ENCODE measurements around the gene TAF3.
"Not testable (repeated sequence)": the region's sequence is repeated elsewhere in the genome, so short reads cannot be mapped to it uniquely, and the experiment has no call there.

The TAF3 gene, protein sequence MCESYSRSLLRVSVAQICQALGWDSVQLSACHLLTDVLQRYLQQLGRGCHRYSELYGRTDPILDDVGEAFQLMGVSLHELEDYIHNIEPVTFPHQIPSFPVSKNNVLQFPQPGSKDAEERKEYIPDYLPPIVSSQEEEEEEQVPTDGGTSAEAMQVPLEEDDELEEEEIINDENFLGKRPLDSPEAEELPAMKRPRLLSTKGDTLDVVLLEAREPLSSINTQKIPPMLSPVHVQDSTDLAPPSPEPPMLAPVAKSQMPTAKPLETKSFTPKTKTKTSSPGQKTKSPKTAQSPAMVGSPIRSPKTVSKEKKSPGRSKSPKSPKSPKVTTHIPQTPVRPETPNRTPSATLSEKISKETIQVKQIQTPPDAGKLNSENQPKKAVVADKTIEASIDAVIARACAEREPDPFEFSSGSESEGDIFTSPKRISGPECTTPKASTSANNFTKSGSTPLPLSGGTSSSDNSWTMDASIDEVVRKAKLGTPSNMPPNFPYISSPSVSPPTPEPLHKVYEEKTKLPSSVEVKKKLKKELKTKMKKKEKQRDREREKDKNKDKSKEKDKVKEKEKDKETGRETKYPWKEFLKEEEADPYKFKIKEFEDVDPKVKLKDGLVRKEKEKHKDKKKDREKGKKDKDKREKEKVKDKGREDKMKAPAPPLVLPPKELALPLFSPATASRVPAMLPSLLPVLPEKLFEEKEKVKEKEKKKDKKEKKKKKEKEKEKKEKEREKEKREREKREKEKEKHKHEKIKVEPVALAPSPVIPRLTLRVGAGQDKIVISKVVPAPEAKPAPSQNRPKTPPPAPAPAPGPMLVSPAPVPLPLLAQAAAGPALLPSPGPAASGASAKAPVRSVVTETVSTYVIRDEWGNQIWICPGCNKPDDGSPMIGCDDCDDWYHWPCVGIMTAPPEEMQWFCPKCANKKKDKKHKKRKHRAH

DNA sequence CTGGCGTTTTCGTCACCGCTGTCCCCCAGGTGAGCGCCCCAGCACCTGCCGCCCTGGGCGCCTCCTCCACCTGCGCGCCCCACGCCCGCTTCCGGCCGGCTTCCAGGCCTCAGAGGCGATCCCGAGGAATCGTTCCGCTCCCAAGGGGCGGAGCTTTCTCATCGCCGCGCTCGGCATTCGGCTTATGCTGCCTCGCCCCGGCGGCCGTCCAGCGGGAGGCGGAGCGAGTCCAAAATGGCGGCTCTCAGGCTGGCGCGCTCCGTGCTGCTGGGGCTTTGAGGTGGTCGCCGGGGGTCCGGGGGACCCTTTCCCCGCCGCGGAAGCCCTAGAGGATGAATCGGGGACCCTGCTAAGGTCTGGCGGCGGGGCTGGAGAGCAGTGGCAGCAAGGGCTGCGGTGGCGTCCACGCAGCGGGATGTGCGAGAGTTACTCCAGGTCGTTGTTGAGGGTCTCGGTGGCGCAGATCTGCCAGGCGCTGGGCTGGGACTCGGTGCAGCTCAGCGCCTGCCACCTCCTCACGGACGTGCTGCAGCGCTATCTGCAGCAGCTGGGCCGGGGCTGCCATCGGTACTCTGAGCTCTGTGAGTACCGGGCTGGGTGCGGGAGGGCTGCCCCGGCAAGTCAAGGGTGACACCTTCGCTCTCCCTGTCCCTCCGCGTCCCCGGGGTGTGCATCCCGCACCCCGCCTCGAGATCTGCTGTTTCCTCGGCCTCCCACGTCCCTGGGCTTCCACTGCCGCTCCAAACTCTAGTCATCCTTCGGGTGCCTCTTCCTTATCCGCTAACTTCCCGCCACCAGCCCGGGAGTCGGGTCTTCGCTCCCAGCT lies at the start of gene TAF3:
Gene TAF3, plus strand, starts transcription at position 211 of the 826 bp plus-strand sequence. Its CDS starts 205 bp downstream, at position 416.
- DNase-seq (ENCODE audit: low read depth in 2 of 2), result peak; percentile 86 to 89

DNA sequence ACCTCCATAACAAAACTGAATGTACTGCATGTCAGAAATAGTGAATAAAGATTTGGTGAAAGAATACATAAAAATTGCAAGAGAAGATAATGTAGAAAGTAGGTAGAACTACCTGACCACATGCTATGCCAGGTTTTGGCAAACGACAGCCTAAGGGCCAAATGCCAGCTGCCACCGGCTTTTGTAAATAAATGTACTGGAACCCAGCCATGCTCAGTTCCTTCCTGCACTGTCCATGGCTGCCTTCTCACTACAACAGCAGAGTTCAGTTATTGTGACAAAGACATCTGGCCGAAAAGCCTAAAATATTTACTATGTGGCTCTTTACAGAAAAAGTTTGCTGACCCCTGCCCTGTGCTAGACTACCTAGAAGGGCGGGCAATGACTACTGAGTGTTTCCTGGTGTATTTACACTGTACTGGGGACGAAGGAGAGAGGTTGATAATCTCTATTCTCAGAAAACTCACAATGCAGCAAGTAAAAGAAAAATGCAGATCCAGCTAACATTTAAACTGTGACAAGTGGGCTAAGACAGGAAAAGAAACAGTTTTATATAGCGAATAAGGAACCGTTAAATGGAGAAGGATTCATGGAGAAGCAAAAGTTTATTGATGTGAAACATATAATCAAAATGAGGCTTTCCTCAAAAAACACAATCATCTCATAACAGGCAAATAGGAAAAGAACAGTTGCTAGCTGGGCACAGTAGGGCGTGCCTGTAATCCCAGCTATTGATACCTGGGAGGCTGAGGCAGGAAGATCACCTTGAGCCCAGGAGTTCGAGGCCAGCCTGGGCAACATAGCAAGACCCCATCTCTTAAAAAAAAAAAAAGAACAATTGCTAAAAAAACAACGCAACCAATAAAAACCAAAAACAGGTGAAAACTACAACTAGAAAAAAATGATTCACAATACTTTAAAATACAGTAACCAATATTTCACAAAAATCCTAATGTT lies 44.2 kb upstream of the TAF3 start:
- no peak for DNase-seq (ENCODE audit: low read depth in 2 of 2)

DNA sequence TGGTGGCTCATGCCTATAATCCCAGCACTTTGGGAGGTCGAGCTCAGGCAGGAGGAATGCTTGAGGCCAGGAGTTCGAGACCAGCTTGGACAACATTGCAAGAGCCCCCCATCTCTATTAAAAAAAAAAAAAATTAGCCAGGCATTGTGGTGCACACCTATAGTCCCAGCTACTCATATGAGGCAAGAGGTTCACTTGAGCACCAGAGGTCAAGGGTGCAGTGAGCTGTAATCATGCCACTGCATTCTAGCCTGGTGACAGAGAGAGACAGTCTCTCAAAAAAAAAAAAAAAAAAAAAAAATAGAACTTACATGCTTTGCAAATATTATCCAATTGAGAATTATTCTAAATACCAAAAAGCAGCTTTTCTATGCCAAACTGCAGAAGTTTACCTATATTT lies 41.5 kb upstream of the TAF3 start:
- DNase-seq (ENCODE audit: low read depth in 2 of 2), result no peak

DNA sequence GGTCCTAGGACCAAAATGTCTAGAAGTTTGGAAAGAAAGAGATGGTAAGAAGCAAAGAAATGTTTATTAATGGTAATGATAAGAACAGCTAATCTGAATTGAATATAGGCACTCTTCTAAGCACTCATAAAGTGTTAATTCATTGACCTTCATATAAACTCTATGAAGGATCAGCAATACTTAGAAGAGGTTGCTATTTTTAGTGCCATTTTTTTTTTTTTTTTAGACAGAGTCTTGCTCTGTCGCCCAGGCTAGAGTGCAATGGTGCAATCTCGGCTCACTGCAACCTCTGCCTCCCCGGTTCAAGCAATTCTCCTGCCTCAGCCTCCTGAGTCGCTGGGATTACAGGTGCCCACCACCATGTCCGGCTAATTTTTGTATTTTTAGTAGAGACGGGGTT lies 36.1 kb upstream of the TAF3 start:
- DNase-seq (ENCODE audit: low read depth in 2 of 2), result not testable (repeated sequence)

DNA sequence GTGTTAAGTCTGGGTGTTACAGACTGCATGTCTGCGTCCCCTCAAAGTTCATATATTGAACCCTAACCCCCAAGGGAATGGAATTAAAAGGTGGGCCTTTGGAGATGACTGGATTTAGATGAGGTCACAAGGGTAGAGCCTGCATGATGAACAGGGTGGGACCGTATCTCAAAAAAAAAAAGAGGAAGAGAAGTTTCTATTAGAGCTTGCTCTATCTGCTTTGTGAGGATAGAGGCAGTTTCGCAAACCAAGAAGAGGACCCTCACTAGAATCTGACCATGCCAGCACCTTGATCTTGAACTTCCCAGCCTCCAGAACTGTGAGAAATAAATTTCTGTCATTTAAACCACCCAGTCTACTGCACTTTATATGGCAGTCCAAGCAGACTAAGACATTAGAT lies 31.9 kb upstream of the TAF3 start:
- DNase-seq (ENCODE audit: low read depth in 2 of 2), result no peak

DNA sequence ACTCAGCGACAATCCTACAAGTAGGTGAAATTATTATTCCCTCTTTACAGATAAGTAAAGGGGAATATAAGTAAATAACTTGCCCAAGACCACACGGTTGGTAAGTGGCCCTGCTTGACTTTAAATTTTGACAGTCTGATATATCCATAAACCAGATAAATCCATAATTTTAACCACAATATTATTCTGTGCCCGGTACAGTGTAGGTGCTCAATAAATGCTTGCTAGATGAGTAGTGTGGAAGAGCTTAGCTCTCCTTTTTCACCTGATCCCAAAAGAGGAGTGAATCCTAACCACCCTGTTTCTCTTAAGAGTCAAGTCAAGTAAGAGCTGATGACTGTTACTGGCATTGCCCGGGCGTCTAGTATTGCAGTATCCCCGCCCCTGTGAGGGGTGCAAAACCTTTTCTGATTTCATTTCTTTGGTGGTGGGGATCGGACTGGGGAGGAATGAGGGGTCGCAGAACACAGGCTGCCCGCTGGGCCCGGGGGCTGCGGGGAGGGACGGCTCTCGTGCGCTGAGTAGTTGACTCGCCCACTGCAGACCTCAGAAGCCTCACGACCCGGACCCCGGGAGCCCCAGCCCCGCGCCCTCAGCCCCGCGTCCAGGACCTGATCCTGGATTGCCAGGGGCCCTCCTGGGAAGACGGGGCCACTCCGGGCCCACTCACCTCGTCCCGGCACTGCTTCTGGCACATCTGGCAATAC lies 31.0 kb upstream of the TAF3 start:
- no peak for DNase-seq (ENCODE audit: low read depth in 2 of 2)

DNA sequence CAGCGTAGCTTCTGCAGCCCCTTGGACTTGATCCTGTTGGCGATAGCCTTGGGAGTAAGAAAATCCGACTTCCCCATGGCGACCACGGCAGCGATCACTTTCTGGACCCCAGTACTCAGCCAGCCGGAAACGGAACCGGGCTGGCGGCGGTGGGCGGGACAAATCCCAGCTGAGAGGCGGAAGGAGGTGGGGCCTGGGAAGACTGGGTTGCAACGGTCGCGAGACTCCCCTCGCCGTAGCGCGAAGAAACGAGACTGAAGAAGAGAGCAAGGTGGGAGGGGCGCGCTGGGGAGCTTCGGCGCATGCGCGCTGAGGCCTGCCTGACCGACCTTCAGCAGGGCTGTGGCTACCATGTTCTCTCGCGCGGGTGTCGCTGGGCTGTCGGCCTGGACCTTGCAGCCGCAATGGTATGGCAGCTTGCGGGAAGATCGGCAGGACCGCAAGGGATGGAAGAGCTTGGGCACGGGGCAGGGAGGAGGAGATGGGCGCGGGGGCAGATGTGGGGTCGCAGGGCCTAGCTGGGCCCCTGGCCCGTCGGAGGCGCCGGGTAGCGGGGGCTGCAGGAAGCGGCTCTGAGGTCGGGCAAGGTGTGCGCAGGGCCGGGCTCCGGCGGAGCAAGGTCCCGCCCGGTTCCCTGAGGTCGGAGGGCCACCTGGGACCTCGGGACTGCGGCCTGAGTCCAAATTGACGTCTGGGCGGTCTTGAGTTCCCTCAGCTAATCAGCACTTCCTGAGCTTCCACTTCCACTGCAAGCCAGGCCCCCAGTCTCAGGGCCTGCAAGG lies 30.3 kb upstream of the TAF3 start, which contains the start of the genes ATP5F1C and KIN:
Gene ATP5F1C, plus strand, starts transcription at position 321 of the 782 bp plus-strand sequence. Its CDS starts 31 bp downstream, at position 352.
Gene KIN, minus strand, starts transcription at position 137 of the 782 bp plus-strand sequence. Its CDS starts 60 bp downstream, at position 77.
- DNase-seq (ENCODE audit: low read depth in 2 of 2), result peak; percentile 96

DNA sequence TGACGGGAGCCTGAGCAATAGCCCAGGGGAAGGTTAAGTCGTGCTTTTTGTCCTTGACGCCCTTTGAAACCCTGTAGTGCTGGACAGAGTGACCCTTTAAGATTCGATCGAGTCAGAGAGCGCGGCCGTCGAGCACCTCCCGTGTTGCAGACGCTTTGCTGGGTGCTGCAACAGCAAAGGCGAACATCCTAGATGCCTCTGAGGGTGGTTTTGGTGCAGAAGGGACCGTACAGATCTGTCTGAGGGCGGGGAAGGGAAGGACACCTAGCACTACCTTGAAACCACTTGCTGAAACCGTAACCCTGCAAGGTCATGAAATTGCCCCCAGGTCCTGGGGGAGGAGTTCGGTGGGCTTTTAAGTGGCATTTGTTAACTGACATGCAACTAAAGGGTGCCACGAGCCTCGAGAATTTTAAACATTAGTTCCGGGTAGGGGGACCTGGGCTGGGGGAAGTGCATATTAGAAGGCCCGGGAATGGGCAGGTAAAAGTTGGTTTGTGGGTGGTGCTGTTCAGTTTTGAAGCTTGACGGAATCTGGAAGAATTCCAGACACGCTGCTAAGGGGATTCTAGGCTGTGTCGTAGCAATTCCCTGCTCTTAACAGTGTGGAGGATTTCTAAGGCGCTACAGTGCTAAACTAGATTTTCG lies 29.5 kb upstream of the TAF3 start:
- DNase-seq (ENCODE audit: low read depth in 2 of 2), result no peak

DNA sequence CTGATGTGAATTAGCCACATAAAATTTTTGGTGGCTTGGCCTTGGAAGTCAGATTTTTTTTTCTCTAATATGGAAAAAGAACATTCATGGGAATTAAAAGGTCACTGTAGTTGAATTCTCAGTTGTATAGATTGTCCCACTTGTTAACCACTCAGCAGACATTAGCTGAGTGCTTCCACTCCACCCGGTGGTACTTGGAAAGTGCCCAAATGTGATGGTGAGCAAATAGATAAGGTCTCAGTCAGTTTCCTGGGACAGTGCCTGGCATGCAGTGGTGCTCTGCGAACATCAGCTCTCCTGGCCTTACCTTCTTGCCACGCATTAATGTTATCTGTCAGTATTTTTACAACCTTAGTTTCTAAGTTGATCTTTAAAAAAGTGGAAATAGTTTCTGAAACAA lies 28.9 kb upstream of the TAF3 start:
- DNase-seq (ENCODE audit: low read depth in 2 of 2), result no peak

DNA sequence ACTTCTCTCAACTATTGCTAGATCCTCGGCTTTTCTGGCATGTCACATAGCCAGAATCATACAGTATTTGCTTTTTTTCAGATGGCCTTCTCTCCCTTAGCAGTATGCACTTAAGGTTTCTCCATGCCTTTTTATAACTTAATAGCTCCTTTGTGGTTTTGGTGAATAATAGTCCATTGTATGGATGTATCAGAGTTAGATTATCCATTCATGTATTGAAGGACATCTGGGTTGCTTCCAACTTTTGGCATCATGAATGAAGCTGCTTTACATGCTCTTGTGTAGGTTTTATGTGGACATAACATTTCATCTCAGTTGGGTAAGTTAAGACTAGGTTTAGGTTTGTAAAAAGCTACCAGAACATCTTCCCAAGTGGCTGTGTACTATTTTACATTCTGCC lies 25.8 kb upstream of the TAF3 start:
- no peak for DNase-seq (ENCODE audit: low read depth in 2 of 2)

DNA sequence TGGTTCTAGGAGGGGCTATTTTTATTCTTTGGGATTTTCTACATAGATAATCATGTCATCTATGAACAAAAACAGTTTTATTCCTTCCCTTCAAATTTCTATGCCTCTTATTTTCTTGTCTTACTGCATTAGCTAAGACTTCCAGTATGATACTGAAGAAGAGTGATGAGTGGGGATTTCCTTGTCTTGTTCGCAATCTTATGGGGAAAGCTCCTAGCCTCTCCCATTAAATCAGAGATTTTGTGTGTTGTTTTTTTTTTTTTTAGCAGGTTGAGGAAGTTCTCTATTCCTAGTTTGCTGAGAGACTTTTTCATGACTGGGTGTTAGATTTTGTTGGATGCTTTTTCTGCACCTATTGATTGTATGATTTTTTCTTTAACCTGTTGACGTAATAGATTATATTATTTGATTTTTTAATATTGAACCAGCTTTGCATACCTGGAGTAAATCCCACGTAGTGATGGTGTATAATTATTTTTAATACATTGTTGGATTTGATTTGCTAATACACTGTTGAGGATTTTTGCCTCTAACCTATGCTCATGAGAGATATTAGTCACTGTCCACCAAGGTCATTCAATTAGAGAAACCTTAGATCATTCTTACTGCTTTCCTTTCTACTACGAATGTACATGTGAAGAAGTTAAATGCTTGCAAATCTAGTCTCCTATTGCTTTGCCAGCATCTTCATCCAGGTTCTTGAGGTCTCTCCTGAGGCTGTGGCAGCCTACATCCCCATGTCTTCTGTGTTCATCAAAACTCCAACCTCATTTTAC lies 23.9 kb upstream of the TAF3 start:
- DNase-seq (ENCODE audit: low read depth in 2 of 2), result no peak

DNA sequence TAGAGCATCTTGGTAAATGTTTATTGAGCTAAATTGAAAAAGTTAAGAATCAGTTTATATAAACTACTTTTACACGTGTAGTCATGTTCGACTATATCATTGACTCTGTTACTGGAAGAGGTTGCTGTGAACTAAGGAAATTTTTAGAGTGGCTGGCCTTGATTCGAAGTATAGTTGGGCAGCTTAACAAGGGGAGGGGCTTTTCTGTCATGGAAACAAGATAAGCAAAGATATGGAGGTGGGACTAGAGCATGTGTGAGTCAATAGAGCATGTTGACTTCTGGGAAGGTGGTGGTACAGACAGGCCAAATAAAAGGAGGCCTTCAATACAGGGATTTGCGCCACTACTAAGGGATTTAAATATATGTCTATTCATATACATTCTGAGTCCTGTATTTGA lies 22.7 kb upstream of the TAF3 start:
- no peak for DNase-seq (ENCODE audit: low read depth in 2 of 2)

DNA sequence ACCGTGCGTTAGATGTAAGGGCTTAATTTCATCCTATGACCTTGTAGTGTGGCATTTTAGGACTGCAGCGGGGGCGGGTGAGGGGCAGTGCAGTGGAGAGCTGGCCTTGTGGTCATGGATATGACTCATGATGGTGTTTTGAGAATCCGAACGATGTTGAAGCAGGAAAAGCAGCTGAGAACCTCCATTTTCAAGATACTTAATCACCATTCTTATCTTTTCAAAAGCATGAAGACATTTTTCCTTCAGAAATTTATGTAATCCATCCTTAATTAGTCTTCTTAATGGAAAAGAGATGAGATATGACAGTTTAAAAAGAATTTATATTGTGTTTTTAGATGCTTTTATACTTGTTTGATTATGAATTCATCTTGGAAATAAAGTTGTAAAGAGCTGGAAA lies 20.7 kb upstream of the TAF3 start:
- no peak for DNase-seq (ENCODE audit: low read depth in 2 of 2)

DNA sequence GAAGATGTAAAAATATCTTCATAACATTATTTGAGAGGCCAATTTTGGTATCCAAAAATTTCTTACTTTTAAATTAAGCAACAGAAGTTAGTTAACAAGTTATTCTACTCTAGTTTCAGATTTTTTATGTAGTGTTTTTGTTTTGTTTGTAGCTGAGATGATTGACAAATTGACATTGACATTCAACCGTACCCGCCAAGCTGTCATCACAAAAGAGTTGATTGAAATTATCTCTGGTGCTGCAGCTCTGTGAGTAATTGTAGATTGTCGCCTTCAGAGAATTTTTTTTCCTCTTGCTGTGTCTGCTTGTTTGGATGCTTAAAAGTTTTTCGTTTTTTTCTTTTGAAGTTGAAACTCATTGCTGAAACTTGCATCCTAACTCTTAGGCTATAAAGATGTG lies 15.7 kb upstream of the TAF3 start:
- no peak for DNase-seq (ENCODE audit: low read depth in 2 of 2)

DNA sequence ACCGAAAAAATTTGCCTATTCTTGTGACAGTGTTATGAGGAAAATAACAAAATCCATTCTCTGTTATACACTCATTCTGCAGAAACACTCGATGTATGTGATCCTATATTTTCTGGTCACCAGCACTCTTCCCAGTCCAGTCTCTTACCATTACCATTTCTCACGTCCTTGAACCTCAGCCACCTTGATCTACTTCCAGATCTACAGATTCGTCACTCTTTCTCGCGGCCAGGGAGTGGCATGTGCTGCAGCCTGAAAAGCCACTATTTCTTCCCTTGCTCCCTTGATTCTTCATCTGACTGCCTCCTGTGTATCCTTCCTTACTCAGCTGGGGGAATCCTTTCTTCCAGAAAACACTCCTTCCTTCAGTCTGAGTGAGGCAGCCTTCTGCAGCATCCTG lies 14.1 kb upstream of the TAF3 start:
- no peak for DNase-seq (ENCODE audit: low read depth in 2 of 2)

DNA sequence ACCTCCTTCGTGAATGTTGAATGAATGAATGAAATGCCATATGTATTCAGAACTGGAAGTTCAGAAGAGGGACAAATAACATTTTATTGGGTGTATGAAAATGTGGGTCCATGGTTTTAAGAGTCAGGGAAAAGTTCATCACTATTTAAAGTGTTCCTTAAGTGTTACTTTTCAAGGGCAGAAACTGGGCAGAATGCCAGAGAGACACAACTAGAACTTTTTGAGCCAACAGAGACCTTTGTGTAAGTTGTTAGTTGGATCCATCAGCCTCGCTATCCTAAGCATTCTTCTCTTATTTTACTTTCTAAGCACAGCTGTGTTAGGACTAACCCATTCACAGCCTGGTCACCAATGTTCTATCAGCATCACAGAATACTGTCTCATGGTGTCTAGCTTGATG lies 13.6 kb upstream of the TAF3 start:
- DNase-seq (ENCODE audit: low read depth in 2 of 2), result no peak

DNA sequence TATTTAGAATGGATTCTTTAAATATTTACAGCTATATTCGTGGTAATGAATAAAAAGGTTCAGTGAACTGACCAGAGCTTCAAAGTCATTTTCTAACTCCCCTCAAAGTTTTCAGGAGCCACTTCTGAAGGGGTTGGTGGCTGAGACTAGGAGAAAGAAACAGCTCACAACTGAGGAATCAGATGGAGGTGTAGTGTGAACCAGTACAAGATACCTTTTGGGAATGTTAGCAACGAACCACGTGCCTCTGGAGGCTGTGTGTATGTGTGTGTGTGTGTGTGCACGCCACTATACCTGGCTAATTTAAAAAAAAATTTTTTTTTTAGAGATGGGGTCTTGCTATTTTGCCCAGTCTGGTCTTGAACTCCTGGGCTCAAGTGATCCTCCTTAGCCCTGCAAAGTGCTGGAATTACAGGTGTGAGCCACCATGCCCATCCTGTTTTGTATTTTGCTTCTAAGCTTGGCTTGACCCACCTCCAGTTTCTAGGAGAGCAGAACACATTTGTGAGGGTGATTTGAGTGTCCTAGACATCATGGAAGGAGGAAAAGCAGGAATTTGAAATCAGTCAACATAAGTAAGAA lies 9.5 kb upstream of the TAF3 start:
- DNase-seq (ENCODE audit: low read depth in 2 of 2), result no peak
